ENCODE data around the gene RBBP8NL.
A peak's percentile ranks its signal among the peaks of the same experiment; 100 is the strongest.
"Not testable (repeated sequence)": the region's sequence is repeated elsewhere in the genome, so short reads cannot be mapped to it uniquely, and the experiment has no call there.

Gene RBBP8NL

GRCh38 chr20:62445553-62446340 is 18.4 kb upstream of the RBBP8NL start:
- no peak for DNase-seq (ENCODE audit: low spot score)

- DNase-seq (ENCODE audit: low spot score): no peak
Measured at GRCh38 chr20:62444286-62444685, 16.9 kb upstream of the RBBP8NL start.

GRCh38 chr20:62441987-62442539 is 14.7 kb upstream of the RBBP8NL start:
- no peak for DNase-seq (ENCODE audit: low spot score)

GRCh38 chr20:62439218-62439617 is 11.9 kb upstream of the RBBP8NL start:
- no peak for DNase-seq (ENCODE audit: low spot score)

- no peak for DNase-seq (ENCODE audit: low spot score)
Measured at GRCh38 chr20:62437927-62438326, 10.6 kb upstream of the RBBP8NL start.

- DNase-seq (ENCODE audit: low spot score): peak; percentile 63
Measured at GRCh38 chr20:62437496-62437895, 10.2 kb upstream of the RBBP8NL start.

GRCh38 chr20:62436692-62437091 is 9.4 kb upstream of the RBBP8NL start:
- DNase-seq (ENCODE audit: low spot score): no peak

- no peak for DNase-seq (ENCODE audit: low spot score)
Measured at GRCh38 chr20:62433658-62434497, 6.5 kb upstream of the RBBP8NL start.

GRCh38 chr20:62430866-62431447 is 3.6 kb upstream of the RBBP8NL start:
- no peak for DNase-seq (ENCODE audit: low spot score)

GRCh38 chr20:62430311-62430853 is 3.0 kb upstream of the RBBP8NL start:
- no peak for DNase-seq (ENCODE audit: low spot score)

- DNase-seq (ENCODE audit: low spot score): no peak
Measured at GRCh38 chr20:62429455-62430310, 2.3 kb upstream of the RBBP8NL start.

- DNase-seq (ENCODE audit: low spot score): no peak
Measured at GRCh38 chr20:62428396-62429295, 1.3 kb upstream of the RBBP8NL start.

GRCh38 chr20:62428002-62428372 is 648 bp upstream of the RBBP8NL start:
- no peak for DNase-seq (ENCODE audit: low spot score)

- DNase-seq (ENCODE audit: low spot score): no peak
Measured at GRCh38 chr20:62426699-62427131, 624 bp downstream of the RBBP8NL start.

GRCh38 chr20:62426059-62426348 is 1.3 kb downstream of the RBBP8NL start:
- not testable (repeated sequence) for DNase-seq (ENCODE audit: low spot score)

- no peak for DNase-seq (ENCODE audit: low spot score)
Measured at GRCh38 chr20:62425281-62426058, 1.9 kb downstream of the RBBP8NL start.

GRCh38 chr20:62424249-62425107 is 2.9 kb downstream of the RBBP8NL start:
- DNase-seq (ENCODE audit: low spot score): no peak

- no peak for DNase-seq (ENCODE audit: low spot score)
Measured at GRCh38 chr20:62423326-62423706, 4.0 kb downstream of the RBBP8NL start.
